Measurements from ENCODE around the gene BPIFB6.

Gene BPIFB6

DNA sequence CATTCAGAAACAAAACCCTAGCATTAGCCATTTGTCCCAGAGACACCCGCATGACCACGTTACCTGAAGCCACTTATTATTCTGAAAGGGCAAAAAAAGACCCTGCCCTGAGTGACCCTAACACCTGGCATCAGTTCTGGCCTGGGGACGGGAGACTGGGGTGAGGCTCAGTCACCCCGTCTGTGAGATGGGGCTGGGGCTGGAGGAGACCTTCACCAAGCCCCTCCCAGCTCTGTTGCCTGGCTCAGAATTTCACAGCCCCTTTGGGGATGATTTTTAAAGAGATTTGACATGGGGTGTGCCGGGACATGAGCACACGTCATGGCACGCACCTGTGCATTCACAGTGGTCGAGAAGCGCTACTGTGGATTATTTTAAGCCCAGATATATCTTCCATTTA lies 1.4 kb upstream of the BPIFB6 start:
- H3K4me3 ChIP-seq (ENCODE audit: low read depth, low read length) = no peak overlapping the region
- no peak overlapping the region for H3K27ac ChIP-seq (ENCODE audit: extremely low read depth, low read depth, low read length)
- H3K36me3 ChIP-seq (ENCODE audit: control insufficient read depth in 2 of 2, insufficient read depth in 1 of 2, low read length in 2 of 2) = no peaks in the 10 kb centered on the region
- ChIA-PET CTCF (no interaction called here), POLR2A (no interaction called here)
- no peaks in the 10 kb centered on the region for H3K9me3 ChIP-seq (ENCODE audit: control insufficient read depth, insufficient read depth, low read depth, low read length)
- TF ChIP-seq, protein P1, sequence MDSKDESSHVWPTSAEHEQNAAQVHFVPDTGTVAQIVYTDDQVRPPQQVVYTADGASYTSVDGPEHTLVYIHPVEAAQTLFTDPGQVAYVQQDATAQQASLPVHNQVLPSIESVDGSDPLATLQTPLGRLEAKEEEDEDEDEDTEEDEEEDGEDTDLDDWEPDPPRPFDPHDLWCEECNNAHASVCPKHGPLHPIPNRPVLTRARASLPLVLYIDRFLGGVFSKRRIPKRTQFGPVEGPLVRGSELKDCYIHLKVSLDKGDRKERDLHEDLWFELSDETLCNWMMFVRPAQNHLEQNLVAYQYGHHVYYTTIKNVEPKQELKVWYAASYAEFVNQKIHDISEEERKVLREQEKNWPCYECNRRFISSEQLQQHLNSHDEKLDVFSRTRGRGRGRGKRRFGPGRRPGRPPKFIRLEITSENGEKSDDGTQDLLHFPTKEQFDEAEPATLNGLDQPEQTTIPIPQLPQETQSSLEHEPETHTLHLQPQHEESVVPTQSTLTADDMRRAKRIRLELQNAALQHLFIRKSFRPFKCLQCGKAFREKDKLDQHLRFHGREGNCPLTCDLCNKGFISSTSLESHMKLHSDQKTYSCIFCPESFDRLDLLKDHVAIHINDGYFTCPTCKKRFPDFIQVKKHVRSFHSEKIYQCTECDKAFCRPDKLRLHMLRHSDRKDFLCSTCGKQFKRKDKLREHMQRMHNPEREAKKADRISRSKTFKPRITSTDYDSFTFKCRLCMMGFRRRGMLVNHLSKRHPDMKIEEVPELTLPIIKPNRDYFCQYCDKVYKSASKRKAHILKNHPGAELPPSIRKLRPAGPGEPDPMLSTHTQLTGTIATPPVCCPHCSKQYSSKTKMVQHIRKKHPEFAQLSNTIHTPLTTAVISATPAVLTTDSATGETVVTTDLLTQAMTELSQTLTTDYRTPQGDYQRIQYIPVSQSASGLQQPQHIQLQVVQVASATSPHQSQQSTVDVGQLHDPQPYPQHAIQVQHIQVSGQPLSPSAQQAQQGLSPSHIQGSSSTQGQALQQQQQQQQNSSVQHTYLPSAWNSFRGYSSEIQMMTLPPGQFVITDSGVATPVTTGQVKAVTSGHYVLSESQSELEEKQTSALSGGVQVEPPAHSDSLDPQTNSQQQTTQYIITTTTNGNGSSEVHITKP (tag by site-specific recombination; IDR thresholded peaks at IDR 0.05) = 0 out of 2 replicates have a peak, but pooled peaks have one; percentile 3
- TF ChIP-seq, protein P2, sequence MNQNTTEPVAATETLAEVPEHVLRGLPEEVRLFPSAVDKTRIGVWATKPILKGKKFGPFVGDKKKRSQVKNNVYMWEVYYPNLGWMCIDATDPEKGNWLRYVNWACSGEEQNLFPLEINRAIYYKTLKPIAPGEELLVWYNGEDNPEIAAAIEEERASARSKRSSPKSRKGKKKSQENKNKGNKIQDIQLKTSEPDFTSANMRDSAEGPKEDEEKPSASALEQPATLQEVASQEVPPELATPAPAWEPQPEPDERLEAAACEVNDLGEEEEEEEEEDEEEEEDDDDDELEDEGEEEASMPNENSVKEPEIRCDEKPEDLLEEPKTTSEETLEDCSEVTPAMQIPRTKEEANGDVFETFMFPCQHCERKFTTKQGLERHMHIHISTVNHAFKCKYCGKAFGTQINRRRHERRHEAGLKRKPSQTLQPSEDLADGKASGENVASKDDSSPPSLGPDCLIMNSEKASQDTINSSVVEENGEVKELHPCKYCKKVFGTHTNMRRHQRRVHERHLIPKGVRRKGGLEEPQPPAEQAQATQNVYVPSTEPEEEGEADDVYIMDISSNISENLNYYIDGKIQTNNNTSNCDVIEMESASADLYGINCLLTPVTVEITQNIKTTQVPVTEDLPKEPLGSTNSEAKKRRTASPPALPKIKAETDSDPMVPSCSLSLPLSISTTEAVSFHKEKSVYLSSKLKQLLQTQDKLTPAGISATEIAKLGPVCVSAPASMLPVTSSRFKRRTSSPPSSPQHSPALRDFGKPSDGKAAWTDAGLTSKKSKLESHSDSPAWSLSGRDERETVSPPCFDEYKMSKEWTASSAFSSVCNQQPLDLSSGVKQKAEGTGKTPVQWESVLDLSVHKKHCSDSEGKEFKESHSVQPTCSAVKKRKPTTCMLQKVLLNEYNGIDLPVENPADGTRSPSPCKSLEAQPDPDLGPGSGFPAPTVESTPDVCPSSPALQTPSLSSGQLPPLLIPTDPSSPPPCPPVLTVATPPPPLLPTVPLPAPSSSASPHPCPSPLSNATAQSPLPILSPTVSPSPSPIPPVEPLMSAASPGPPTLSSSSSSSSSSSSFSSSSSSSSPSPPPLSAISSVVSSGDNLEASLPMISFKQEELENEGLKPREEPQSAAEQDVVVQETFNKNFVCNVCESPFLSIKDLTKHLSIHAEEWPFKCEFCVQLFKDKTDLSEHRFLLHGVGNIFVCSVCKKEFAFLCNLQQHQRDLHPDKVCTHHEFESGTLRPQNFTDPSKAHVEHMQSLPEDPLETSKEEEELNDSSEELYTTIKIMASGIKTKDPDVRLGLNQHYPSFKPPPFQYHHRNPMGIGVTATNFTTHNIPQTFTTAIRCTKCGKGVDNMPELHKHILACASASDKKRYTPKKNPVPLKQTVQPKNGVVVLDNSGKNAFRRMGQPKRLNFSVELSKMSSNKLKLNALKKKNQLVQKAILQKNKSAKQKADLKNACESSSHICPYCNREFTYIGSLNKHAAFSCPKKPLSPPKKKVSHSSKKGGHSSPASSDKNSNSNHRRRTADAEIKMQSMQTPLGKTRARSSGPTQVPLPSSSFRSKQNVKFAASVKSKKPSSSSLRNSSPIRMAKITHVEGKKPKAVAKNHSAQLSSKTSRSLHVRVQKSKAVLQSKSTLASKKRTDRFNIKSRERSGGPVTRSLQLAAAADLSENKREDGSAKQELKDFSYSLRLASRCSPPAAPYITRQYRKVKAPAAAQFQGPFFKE (tag by site-specific recombination; IDR thresholded peaks at IDR 0.05; ENCODE audit: borderline replicate concordance) = no peak
- no peak for TF ChIP-seq OVOL3 (tag by site-specific recombination; IDR thresholded peaks at IDR 0.05)
- TF ChIP-seq, protein P3, sequence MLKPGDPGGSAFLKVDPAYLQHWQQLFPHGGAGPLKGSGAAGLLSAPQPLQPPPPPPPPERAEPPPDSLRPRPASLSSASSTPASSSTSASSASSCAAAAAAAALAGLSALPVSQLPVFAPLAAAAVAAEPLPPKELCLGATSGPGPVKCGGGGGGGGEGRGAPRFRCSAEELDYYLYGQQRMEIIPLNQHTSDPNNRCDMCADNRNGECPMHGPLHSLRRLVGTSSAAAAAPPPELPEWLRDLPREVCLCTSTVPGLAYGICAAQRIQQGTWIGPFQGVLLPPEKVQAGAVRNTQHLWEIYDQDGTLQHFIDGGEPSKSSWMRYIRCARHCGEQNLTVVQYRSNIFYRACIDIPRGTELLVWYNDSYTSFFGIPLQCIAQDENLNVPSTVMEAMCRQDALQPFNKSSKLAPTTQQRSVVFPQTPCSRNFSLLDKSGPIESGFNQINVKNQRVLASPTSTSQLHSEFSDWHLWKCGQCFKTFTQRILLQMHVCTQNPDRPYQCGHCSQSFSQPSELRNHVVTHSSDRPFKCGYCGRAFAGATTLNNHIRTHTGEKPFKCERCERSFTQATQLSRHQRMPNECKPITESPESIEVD (tag by site-specific recombination; IDR thresholded peaks at IDR 0.05) = no peak
- no peaks in the 10 kb centered on the region for H3K4me1 ChIP-seq (ENCODE audit: control insufficient read depth, insufficient read depth, low read length)

DNA sequence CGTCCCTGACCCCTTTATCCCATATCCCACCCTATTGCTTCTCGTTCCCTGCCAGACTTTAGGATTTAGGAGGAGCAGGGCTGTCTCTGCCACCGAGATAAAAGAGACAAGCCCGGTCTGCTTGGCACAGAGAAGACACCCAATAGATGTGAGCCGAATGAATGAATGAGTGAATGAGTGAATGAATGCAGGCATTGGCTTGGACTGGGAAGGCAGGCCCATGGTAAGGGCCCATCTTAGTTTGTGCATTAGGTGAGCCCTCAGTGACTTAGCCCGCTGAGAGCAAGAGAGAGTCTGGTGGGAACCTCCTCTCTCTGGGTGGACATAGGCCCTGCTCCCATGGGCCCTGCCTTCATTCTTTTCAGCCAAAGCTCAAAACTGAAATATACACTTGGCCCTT lies 879 bp upstream of the BPIFB6 start:
- POLR2A ChIA-PET = no interaction called here

More for the DNA sequence above, 879 bp upstream of the BPIFB6 start:
- no peaks in the 10 kb centered on the region for H3K9me3 ChIP-seq (ENCODE audit: control insufficient read depth, insufficient read depth, low read depth, low read length)
- CTCF ChIA-PET = interaction anchor here (0.6 kb wide), 1 partner anchor 14 kb away, joined by 5 read pairs; no protein-coding TSS in a partner anchor
- TF ChIP-seq ZNF664 (tag by site-specific recombination; IDR thresholded peaks at IDR 0.05) (no peak), ZNF311 (tag by site-specific recombination; IDR thresholded peaks at IDR 0.05; ENCODE audit: borderline replicate concordance) (no peak), ZNF560 (tag by site-specific recombination; IDR thresholded peaks at IDR 0.05; ENCODE audit: borderline replicate concordance) (no peak), ZBTB21 (tag by site-specific recombination; IDR thresholded peaks at IDR 0.05) (no peak), ZFP37 (tag by site-specific recombination; IDR thresholded peaks at IDR 0.05) (no peak)
- TF ChIP-seq, protein P4, sequence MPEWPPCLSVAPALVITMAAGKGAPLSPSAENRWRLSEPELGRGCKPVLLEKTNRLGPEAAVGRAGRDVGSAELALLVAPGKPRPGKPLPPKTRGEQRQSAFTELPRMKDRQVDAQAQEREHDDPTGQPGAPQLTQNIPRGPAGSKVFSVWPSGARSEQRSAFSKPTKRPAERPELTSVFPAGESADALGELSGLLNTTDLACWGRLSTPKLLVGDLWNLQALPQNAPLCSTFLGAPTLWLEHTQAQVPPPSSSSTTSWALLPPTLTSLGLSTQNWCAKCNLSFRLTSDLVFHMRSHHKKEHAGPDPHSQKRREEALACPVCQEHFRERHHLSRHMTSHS (tag by site-specific recombination; IDR thresholded peaks at IDR 0.05) = no peak
- TF ChIP-seq, protein P5, sequence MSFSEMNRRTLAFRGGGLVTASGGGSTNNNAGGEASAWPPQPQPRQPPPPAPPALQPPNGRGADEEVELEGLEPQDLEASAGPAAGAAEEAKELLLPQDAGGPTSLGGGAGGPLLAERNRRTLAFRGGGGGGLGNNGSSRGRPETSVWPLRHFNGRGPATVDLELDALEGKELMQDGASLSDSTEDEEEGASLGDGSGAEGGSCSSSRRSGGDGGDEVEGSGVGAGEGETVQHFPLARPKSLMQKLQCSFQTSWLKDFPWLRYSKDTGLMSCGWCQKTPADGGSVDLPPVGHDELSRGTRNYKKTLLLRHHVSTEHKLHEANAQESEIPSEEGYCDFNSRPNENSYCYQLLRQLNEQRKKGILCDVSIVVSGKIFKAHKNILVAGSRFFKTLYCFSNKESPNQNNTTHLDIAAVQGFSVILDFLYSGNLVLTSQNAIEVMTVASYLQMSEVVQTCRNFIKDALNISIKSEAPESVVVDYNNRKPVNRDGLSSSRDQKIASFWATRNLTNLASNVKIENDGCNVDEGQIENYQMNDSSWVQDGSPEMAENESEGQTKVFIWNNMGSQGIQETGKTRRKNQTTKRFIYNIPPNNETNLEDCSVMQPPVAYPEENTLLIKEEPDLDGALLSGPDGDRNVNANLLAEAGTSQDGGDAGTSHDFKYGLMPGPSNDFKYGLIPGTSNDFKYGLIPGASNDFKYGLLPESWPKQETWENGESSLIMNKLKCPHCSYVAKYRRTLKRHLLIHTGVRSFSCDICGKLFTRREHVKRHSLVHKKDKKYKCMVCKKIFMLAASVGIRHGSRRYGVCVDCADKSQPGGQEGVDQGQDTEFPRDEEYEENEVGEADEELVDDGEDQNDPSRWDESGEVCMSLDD (tag by site-specific recombination; IDR thresholded peaks at IDR 0.05) = no peak
- TF ChIP-seq, protein P6, sequence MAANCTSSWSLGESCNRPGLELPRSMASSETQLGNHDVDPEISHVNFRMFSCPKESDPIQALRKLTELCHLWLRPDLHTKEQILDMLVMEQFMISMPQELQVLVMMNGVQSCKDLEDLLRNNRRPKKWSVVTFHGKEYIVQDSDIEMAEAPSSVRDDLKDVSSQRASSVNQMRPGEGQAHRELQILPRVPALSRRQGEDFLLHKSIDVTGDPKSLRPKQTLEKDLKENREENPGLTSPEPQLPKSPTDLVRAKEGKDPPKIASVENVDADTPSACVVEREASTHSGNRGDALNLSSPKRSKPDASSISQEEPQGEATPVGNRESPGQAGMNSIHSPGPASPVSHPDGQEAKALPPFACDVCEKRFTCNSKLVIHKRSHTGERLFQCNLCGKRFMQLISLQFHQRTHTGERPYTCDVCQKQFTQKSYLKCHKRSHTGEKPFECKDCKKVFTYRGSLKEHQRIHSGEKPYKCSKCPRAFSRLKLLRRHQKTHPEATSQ (tag by site-specific recombination; IDR thresholded peaks at IDR 0.05) = no peak
- TF ChIP-seq, protein P7, sequence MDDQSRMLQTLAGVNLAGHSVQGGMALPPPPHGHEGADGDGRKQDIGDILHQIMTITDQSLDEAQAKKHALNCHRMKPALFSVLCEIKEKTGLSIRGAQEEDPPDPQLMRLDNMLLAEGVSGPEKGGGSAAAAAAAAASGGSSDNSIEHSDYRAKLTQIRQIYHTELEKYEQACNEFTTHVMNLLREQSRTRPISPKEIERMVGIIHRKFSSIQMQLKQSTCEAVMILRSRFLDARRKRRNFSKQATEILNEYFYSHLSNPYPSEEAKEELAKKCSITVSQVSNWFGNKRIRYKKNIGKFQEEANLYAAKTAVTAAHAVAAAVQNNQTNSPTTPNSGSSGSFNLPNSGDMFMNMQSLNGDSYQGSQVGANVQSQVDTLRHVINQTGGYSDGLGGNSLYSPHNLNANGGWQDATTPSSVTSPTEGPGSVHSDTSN (CRISPR knock-in tag; IDR thresholded peaks at IDR 0.05) = no peak
- H3K4me1 ChIP-seq (ENCODE audit: control insufficient read depth, insufficient read depth, low read length) = no peaks in the 10 kb centered on the region
- no peak overlapping the region for H3K27ac ChIP-seq (ENCODE audit: extremely low read depth, low read depth, low read length)
- no peaks in the 10 kb centered on the region for H3K36me3 ChIP-seq (ENCODE audit: control insufficient read depth in 2 of 2, insufficient read depth in 1 of 2, low read length in 2 of 2)
- no peak overlapping the region for H3K4me3 ChIP-seq (ENCODE audit: low read depth, low read length)
